ENCODE data around the gene S100A16.

DNA sequence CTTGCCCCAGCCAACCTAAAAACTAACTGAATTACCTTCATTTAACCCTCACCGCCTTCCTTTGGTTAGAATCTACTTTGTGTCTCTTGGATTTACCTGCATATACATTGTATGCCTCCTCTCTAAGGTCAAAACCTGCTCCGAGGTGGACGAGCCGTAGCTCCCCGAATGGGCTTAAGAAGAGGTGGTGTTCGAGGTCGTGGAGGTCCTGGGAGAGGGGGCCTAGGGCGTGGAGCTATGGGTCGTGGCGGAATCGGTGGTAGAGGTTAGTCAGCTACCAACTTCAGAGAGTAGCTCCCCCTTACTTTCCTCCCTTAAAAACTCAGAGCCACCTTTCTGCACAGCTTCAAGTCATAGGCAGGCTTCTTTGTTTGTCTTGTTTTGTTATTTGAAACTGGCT lies 30.2 kb upstream of the S100A16 start:
- TF ChIP-seq NPAS2 (CRISPR knock-in tag; IDR thresholded peaks at IDR 0.05; ENCODE audit: borderline replicate concordance) = no peak
- no peak for TF ChIP-seq ZC3H11A (IDR thresholded peaks at IDR 0.05)
- TF ChIP-seq EP300 (IDR thresholded peaks at IDR 0.05) = no peak
- TF ChIP-seq, protein P1, sequence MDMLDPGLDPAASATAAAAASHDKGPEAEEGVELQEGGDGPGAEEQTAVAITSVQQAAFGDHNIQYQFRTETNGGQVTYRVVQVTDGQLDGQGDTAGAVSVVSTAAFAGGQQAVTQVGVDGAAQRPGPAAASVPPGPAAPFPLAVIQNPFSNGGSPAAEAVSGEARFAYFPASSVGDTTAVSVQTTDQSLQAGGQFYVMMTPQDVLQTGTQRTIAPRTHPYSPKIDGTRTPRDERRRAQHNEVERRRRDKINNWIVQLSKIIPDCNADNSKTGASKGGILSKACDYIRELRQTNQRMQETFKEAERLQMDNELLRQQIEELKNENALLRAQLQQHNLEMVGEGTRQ (IDR thresholded peaks at IDR 0.05) = no peak
- no peak for TF ChIP-seq POLR2A (IDR thresholded peaks at IDR 0.05; ENCODE audit: low read length)
- TF ChIP-seq JUNB (IDR thresholded peaks at IDR 0.05) = no peak
- TF ChIP-seq, protein P2, sequence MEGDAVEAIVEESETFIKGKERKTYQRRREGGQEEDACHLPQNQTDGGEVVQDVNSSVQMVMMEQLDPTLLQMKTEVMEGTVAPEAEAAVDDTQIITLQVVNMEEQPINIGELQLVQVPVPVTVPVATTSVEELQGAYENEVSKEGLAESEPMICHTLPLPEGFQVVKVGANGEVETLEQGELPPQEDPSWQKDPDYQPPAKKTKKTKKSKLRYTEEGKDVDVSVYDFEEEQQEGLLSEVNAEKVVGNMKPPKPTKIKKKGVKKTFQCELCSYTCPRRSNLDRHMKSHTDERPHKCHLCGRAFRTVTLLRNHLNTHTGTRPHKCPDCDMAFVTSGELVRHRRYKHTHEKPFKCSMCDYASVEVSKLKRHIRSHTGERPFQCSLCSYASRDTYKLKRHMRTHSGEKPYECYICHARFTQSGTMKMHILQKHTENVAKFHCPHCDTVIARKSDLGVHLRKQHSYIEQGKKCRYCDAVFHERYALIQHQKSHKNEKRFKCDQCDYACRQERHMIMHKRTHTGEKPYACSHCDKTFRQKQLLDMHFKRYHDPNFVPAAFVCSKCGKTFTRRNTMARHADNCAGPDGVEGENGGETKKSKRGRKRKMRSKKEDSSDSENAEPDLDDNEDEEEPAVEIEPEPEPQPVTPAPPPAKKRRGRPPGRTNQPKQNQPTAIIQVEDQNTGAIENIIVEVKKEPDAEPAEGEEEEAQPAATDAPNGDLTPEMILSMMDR (IDR thresholded peaks at IDR 0.05) = no peak
- TF ChIP-seq CBX2 (IDR thresholded peaks at IDR 0.05; ENCODE audit: borderline replicate concordance, low read depth) = no peak
- TF ChIP-seq ESRRA (IDR thresholded peaks at IDR 0.05; ENCODE audit: borderline replicate concordance, low read length) = no peak

All from A549 (cell line).